HepG2 (cell line): ENCODE results near the gene TXNRD2. TPM values are rescaled to one million over a fixed set of nuclear protein-coding genes. Genes with fewer than 3 reads are reported as not detected.

Experiments
- ADNP ChIP-seq: sonication (generic); formaldehyde crosslinking; IDR thresholded peaks from 2 replicates; pipeline ENCODE4 v1.4.0; 2020; ENCODE audit warnings: missing genetic modification reagents
- CAMTA2 ChIP-seq: sonication (generic); formaldehyde crosslinking; IDR thresholded peaks from 2 replicates; pipeline ENCODE4 v1.4.0; 2020; ENCODE audit warnings: mild to moderate bottlenecking, missing genetic modification reagents, borderline replicate concordance
- CEBPB ChIP-seq: IDR thresholded peaks from 2 replicates; pipeline ENCODE4 v1.6.1; 2011; ENCODE audit warnings: low read depth, low read length, improper control_type of control experiment, borderline replicate concordance
- EHMT2 ChIP-seq: fragments of 200-600 bp; sonication (generic); IDR thresholded peaks from 2 replicates; pipeline ENCODE4 v1.7.0; 2017; ENCODE audit warnings: antibody characterized with exemption, low read depth, low read length, borderline replicate concordance
- GZF1 ChIP-seq: sonication (generic); formaldehyde crosslinking; IDR thresholded peaks from 2 replicates; pipeline ENCODE4 v1.5.1; 2020; ENCODE audit warnings: mild to moderate bottlenecking, missing genetic modification reagents
- HNRNPL ChIP-seq: fragments of 200-400 bp; formaldehyde crosslinking; IDR thresholded peaks from 2 replicates; pipeline ENCODE4 v1.6.1; 2017; ENCODE audit warnings: mild to moderate bottlenecking, low read depth, low read length
- HOXA3 ChIP-seq: sonication (generic); formaldehyde crosslinking; IDR thresholded peaks from 2 replicates; pipeline ENCODE4 v1.5.0; 2020; ENCODE audit warnings: missing genetic modification reagents
- IRF1 ChIP-seq: sonication (generic); formaldehyde crosslinking; IDR thresholded peaks from 2 replicates; pipeline ENCODE4 v1.4.0; 2020; ENCODE audit warnings: low read depth, mild to moderate bottlenecking, missing genetic modification reagents
- KLF16 ChIP-seq, 2 experiments: sonication (generic) in 1 of 2; formaldehyde crosslinking in 1 of 2; IDR thresholded peaks; 2 replicates each; pipeline versions ENCODE4 v1.6.1 to v1.8.0; 2016 to 2023; ENCODE audit warnings: missing genetic modification reagents in 2 of 2, missing compliant biosample characterization in 1 of 2
- MBD4 ChIP-seq: IDR thresholded peaks from 2 replicates; pipeline ENCODE4 v1.6.1; 2012; ENCODE audit warnings: low read length, inconsistent platforms, borderline replicate concordance
- MBNL3 ChIP-seq: fragments of 250-450 bp; sonication (Bioruptor Pico); conservative IDR thresholded peaks from 2 replicates; pipeline ENCODE4 v1.8.0; 2022; ENCODE audit warnings: mild to moderate bottlenecking, inconsistent platforms
- MEIS2 ChIP-seq: sonication (generic); formaldehyde crosslinking; IDR thresholded peaks from 2 replicates; pipeline ENCODE4 v1.9.0; 2021; ENCODE audit warnings: mild to moderate bottlenecking, missing genetic modification reagents
- NFE2L2 ChIP-seq: fragments of 150-350 bp; IDR thresholded peaks from 2 replicates; pipeline ENCODE4 v1.6.1; 2014; ENCODE audit warnings: low read length
- RXRA ChIP-seq: sonication (generic); formaldehyde crosslinking; IDR thresholded peaks from 2 replicates; pipeline ENCODE4 v1.5.1; 2020; ENCODE audit warnings: missing genetic modification reagents
- SMARCE1 ChIP-seq: fragments of 450-650 bp; IDR thresholded peaks from 2 replicates; pipeline ENCODE4 v1.6.1; 2017; ENCODE audit warnings: borderline replicate concordance
- SMYD3 ChIP-seq: sonication (generic); formaldehyde crosslinking; IDR thresholded peaks from 2 replicates; pipeline ENCODE4 v1.8.1; 2023; ENCODE audit warnings: mild to moderate bottlenecking, missing genetic modification reagents
- THAP7 ChIP-seq: sonication (generic); formaldehyde crosslinking; IDR thresholded peaks from 2 replicates; pipeline ENCODE4 v1.8.1; 2023; ENCODE audit warnings: mild to moderate bottlenecking, missing genetic modification reagents
- TRIM24 ChIP-seq: sonication (generic); formaldehyde crosslinking; IDR thresholded peaks from 2 replicates; pipeline ENCODE4 v1.8.0; 2022; ENCODE audit warnings: mild to moderate bottlenecking, missing genetic modification reagents
- U2AF2 ChIP-seq: fragments of 200-400 bp; formaldehyde crosslinking; IDR thresholded peaks from 2 replicates; pipeline ENCODE4 v1.6.1; 2017; ENCODE audit warnings: low read depth, mild to moderate bottlenecking, low read length
- ZBTB26 ChIP-seq: IDR thresholded peaks from 2 replicates; pipeline ENCODE4 v1.6.1; 2016; ENCODE audit warnings: missing compliant biosample characterization, missing genetic modification reagents, borderline replicate concordance
- ZFP36L1 ChIP-seq: sonication (generic); formaldehyde crosslinking; IDR thresholded peaks from 2 replicates; pipeline ENCODE4 v1.8.0; 2022; ENCODE audit warnings: mild to moderate bottlenecking, missing genetic modification reagents, moderate library complexity
- ZNF382 ChIP-seq: sonication (generic); formaldehyde crosslinking; IDR thresholded peaks from 2 replicates; pipeline ENCODE4 v1.5.0; 2020; ENCODE audit warnings: missing genetic modification reagents, mild to moderate bottlenecking, borderline replicate concordance
- ZNF530 ChIP-seq: sonication (generic); formaldehyde crosslinking; IDR thresholded peaks from 2 replicates; pipeline ENCODE4 v1.5.0; 2020; ENCODE audit warnings: low read depth, mild to moderate bottlenecking, missing genetic modification reagents
- ZNF576 ChIP-seq: sonication (generic); formaldehyde crosslinking; IDR thresholded peaks from 2 replicates; pipeline ENCODE4 v1.4.0; 2020; ENCODE audit warnings: mild to moderate bottlenecking, missing genetic modification reagents
- ZNF672 ChIP-seq: sonication (generic); formaldehyde crosslinking; IDR thresholded peaks from 2 replicates; pipeline ENCODE4 v1.8.1; 2022; ENCODE audit warnings: missing genetic modification reagents
- ZNF766 ChIP-seq: sonication (generic); formaldehyde crosslinking; IDR thresholded peaks from 2 replicates; pipeline ENCODE4 v1.5.0; 2020; ENCODE audit warnings: missing genetic modification reagents, borderline replicate concordance
- ZNF777 ChIP-seq: sonication (generic); formaldehyde crosslinking; IDR thresholded peaks from 2 replicates; pipeline ENCODE4 v1.4.0; 2020; ENCODE audit warnings: missing genetic modification reagents
- ZSCAN20 ChIP-seq: sonication (generic); formaldehyde crosslinking; IDR thresholded peaks from 2 replicates; pipeline ENCODE4 v1.4.0; 2020; ENCODE audit warnings: missing genetic modification reagents, mild to moderate bottlenecking, borderline replicate concordance
- polyA plus RNA-seq, 8 experiments: library from polyadenylated mRNA; depleted of rRNA in 3 of 8; stranded (reverse) in 7 of 8; unstranded in 1 of 8; fragments of >200 nt; fragmentation: Illumina TruSeq in 4 of 8; extraction: Trizol in 4 of 8; gene quantifications; 2 replicates each; pipeline versions ENCODE4 v1.2.1 to v1.2.3, GENCODE V29; 2011 to 2016; ENCODE audit warnings: low read depth in 4 of 8, missing spikeins in 1 of 8, mixed read lengths in 1 of 8; ENCODE audit not compliant: insufficient read depth in 1 of 8
- total RNA-seq, 5 experiments: library from RNA; depleted of rRNA; stranded (reverse); fragments of >200 nt; fragmentation: Illumina TruSeq; extraction: Trizol; gene quantifications; 2 replicates each; pipeline ENCODE4 v1.2.3, GENCODE V29; 2016; ENCODE audit warnings: low read depth in 1 of 5

The TXNRD2 gene
- total and polyA plus RNA-seq, 2 of the 13 experiments (the other 11 are each of a cell fraction or from before 2014, with no cell fraction given), result 17.5 to 18.6 TPM

GRCh38 chr22:19942157-19943081 is 801 bp upstream of the TXNRD2 start (continued):
- TF ChIP-seq SMARCE1, result no peak
- TF ChIP-seq ZBTB26, result no peak
- no peak for TF ChIP-seq CEBPB
- TF ChIP-seq ZNF530, result no peak
- TF ChIP-seq ADNP (CRISPR knock-in tag), result no peak
- TF ChIP-seq ZNF672 (CRISPR knock-in tag), result no peak
- TF ChIP-seq ZNF576 (CRISPR knock-in tag), result no peak
- no peak for TF ChIP-seq RXRA
- TF ChIP-seq MBNL3 (CRISPR knock-in tag), result no peak
- no peak for TF ChIP-seq GZF1 (CRISPR knock-in tag)
- TF ChIP-seq ZFP36L1 (CRISPR knock-in tag), result no peak
- no peak for TF ChIP-seq MBD4
- TF ChIP-seq NFE2L2, result no peak
- no peak for TF ChIP-seq IRF1
- TF ChIP-seq TRIM24 (CRISPR knock-in tag), result no peak
- TF ChIP-seq HOXA3 (CRISPR knock-in tag), result peak; percentile 32
- no peak for TF ChIP-seq ZNF382 (CRISPR knock-in tag)
- TF ChIP-seq KLF16 (CRISPR knock-in tag; IDR thresholded peaks at IDR 0.05), result no peak; a peak in 1 of 4 replicates
- 0 out of 2 replicates have a peak, but pooled peaks have one; percentile 14 for TF ChIP-seq HNRNPL
- no peak for TF ChIP-seq ZNF777
- peak; percentile 24; the same call in 1 of the 2 replicates for TF ChIP-seq THAP7
- no peak for TF ChIP-seq U2AF2
- no peak for TF ChIP-seq CAMTA2 (CRISPR knock-in tag)
- no peak for TF ChIP-seq SMYD3
- no peak for TF ChIP-seq EHMT2
- no peak for TF ChIP-seq ZNF766 (CRISPR knock-in tag)
- TF ChIP-seq MEIS2 (CRISPR knock-in tag), result no peak
- no peak for TF ChIP-seq ZSCAN20 (CRISPR knock-in tag)
